ENCODE measurements around the gene PSMD3.

PSMD3 gene

DNA sequence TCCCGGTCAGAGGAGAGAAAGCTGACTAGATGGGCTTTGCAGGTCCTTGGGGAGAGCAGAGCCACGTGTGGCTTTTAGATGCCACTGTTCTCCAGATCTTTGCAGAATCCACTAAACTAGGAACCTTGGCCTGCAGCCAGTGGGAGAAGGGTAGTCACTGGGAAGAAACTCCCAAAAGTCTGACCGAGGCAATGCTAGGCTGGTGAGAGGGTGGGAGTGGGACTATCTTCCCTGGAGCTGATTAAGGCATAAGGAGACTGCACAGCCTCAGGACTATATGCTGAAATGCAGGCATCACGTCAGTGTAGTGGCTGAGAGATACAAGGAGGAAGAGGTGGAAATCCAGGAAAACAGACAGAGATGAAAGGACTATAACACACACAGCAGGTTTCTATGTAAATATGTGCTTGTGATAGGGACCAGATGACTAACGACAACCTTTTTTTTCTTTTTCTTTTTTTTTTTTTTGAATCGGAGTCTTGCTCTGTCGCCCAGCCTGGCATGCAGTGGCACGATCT lies 20.0 kb upstream of the PSMD3 start:
- DNase-seq (ENCODE audit: low read depth, low spot score) = no peak

DNA sequence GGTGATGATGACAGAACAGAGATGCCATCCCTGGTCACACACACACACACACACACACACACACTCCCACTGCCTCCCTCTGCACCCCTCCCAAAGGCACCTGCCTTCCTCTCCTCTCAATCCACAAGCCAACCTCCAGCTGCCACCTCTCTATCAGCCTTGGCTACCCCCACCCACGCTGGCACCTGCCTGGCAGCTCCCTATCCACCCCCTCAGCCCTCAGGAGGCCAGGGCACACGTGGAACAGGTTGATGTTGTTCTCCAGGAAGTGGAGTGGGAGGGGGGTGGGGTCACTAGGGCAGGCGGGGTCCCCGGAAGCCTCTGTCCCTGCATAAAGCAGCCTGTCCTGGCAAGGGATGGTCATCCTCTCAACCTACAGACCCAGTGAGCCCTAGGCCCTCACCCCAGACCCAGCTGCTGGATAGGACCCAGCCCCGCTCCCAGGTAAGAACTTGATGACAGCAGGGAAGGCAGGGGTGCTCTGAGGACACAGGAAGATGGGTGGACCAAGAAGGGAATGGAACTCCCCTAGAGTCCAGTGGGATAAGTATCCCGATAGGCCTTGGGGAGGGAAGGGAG lies 17.9 kb upstream of the PSMD3 start, which contains the start of gene GSDMA:
Gene GSDMA, plus strand, starts transcription at position 363 of the 579 bp plus-strand sequence. CDS start 2,684 bp downstream, outside the sequence.
- DNase-seq (ENCODE audit: low read depth, low spot score) = no peak

- DNase-seq (ENCODE audit: low read depth, low spot score) = no peak
Observed at GRCh38 chr17:39963829-39964228, 16.8 kb upstream of the PSMD3 start.

DNA sequence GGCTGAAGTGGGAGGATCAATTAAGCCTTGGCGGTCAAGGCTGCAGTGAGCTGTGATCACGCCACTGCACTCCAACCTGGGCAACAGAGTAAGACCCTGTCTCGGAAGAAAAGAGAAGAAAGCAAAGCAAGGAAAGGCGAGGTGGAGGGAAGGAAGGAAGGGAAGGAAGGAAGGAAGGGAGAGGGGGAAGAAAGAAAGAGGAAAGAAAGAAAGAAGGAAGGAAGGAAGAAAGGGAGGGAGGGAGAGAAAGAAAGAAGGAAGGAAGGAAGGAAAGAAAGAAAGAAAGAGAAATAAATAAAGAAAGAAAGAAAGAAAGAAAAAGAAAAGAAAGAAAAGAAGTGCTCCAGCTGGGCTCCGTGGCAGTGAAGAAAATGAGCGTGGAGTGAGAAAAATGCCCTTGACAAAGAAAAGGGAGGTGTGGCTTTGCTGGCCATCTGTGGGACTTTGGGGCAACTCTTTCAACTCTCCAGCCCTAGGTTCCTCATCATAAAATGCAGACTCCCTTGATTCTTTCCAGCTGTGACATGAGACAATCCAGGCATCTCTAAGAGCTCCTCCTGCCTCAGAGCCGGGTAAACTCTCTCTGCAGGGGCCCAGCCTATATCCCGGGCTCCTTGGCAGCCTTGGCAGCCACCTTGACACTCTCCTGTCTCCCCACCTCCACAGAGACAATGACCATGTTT lies 15.4 kb upstream of the PSMD3 start:
- DNase-seq (ENCODE audit: low read depth, low spot score) = no peak

GRCh38 chr17:39966771-39967170 lies 13.8 kb upstream of the PSMD3 start:
- DNase-seq (ENCODE audit: low read depth, low spot score) = no peak

DNA sequence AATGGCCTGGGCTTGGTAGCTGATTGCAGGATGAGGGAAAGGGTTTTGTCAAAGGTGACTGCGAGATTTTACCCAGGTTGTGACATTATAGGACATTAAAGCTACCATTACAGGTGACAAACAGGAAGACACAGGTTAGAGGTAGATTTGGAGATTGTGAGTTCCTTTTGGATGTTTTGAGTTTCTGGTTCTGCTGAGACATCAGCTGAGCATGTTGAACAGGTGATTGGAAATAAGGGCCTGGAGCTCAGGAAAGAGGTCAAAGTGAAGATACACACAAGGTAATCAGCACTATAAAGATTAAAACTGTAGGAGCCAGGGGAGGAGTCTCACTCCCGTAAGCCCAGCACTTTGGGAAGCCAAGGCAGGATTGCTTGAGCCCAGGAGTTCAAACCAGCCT lies 11.8 kb upstream of the PSMD3 start:
- DNase-seq (ENCODE audit: low read depth, low spot score) = no peak

- DNase-seq (ENCODE audit: low read depth, low spot score) = no peak
Observed at GRCh38 chr17:39969375-39969774, 11.2 kb upstream of the PSMD3 start.

- DNase-seq (ENCODE audit: low read depth, low spot score) = no peak
Observed at GRCh38 chr17:39970157-39970692, 10.4 kb upstream of the PSMD3 start.

GRCh38 chr17:39971076-39971603 lies 9.5 kb upstream of the PSMD3 start:
- no peak for DNase-seq (ENCODE audit: low read depth, low spot score)

DNA sequence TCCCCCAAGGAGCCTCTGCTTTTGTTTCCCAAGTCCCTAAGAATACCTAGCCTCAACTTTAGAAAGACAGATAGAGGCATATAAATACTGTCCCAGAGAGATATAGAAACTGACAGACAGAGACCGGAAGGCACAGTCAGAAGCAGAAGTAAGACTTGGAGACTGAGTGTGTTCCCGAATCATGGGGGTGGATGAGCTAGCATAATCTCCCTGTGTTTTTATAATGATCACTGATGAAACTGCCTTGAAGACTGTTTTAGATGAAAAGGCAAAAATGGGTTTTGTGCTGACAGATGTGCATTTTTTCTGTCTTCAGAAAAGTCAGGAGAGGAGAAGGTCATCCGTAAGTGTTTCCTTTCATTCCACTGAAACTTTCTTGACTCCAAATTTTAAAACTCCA lies 8.3 kb upstream of the PSMD3 start:
- DNase-seq (ENCODE audit: low read depth, low spot score) = no peak

- no peak for DNase-seq (ENCODE audit: low read depth, low spot score)
Observed at GRCh38 chr17:39973496-39973895, 7.1 kb upstream of the PSMD3 start.

- no peak for DNase-seq (ENCODE audit: low read depth, low spot score)
Observed at GRCh38 chr17:39974433-39974832, 6.2 kb upstream of the PSMD3 start.

GRCh38 chr17:39975801-39976200 lies 4.8 kb upstream of the PSMD3 start:
- DNase-seq (ENCODE audit: low read depth, low spot score) = no peak

DNA sequence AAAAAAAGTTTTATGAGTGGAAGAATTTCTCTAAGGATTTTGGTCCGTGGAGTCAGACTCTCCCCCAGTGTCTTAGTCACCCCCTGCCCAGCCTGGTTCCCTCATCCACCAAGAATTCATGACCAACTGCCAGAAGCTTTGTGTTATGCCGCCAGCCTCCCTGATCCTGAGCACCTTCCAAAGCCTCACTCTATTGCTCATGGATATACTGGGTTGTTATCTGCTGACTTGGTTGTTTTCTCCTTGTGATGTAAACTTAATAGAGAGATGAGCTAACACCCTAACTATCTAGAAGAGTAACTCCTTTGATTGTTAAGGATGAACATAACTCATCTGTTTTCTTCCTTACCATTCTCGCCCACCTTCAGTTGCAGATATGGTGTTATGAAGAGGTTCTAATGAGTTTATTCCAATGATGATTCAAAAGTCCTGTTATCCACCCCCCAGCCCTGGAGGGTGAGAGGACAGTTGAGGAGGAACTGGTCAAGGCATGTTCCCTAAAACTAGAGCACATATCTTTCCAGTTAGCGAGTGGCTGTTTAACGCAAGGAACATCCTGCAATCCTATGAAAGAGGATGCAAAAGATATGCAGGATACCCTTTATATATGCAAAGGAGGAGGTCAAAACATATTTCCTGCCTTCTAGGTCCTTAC lies 1.5 kb upstream of the PSMD3 start:
- peak; percentile 92 for DNase-seq (ENCODE audit: low read depth, low spot score)

- no peak for DNase-seq (ENCODE audit: low read depth, low spot score)
Observed at GRCh38 chr17:39979893-39980350, 685 bp upstream of the PSMD3 start.

DNA sequence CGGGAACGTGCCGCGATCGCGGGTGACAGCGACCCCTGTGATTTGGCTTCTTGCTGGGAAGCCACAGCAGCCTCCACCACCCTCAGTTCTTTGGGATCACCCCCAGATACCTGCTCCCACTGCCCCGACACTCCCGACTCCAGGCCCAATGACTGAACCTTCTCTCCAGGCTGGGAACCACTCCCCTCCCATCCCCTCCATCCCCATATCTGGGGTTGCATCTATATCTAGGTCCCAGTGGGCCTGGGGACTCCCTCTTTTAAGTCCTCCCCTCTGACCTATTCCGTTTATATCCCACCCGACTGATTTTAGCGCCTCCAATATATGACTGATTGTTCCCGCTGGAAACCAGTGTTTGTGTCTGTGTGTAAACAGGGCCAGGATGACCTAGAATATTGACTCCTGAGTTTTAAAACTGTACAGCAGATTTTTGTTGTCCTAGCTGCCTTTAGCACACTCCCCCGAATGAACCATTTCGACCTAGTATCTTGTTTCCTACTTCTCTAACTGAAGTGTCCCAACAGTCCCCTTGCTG lies 667 bp downstream of the PSMD3 start:
- DNase-seq (ENCODE audit: low read depth, low spot score) = no peak

DNA sequence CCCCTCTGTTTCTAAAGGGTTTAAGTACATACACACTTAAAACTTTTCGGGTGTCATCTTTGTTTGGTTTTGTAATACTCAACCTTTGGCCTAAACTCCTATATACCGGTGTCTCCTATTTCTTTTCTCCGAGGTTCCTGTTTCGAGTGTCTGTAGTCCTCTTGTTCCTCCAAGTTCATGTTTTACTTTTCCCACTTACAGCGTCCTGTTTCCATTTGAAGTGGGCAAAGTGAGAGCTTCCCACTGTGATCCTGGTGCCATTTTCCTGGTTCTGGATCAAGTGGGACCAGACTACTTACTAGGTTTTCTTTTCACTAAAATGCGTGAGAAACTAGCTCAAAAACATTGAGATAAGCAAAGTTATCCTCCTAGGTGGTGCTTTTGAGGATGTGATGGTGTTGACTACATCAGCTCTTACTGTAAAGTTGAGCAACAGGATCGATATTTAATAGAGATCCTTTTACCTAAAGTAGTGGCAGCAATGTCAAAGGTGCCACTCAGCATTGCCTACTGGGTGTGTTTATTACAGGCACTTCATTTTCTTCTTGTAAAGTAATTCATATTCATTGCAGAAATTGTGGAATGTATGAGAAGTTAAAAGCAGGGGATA lies 1.3 kb downstream of the PSMD3 start:
- no peak for DNase-seq (ENCODE audit: low read depth, low spot score)

GRCh38 chr17:39988206-39988810 lies 7.7 kb downstream of the PSMD3 start:
- no peak for DNase-seq (ENCODE audit: low read depth, low spot score)

GRCh38 chr17:39994448-39994847 lies 13.8 kb downstream of the PSMD3 start:
- no peak for DNase-seq (ENCODE audit: low read depth, low spot score)

GRCh38 chr17:39995438-39995837 lies 14.8 kb downstream of the PSMD3 start:
- DNase-seq (ENCODE audit: low read depth, low spot score) = no peak

DNA sequence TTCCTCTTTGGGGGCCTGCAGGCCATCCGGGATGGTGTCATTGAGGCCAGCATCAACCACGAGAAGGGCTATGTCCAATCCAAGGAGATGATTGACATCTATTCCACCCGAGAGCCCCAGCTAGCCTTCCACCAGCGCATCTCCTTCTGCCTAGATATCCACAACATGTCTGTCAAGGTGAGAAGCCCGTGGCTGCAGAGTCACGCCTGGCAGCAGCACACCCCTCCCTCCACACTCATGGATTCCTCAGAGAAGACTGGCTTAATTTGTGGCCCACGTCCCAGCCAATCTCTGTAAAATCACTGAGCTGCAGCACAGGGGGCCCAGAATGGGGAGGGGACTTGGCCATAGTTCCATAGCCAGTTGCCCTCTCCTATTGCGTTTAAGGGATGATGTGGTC lies 15.6 kb downstream of the PSMD3 start:
- no peak for DNase-seq (ENCODE audit: low read depth, low spot score)
